Activated T-cell treated with anti-CD3 and anti-CD28 coated beads for 24 hours (primary cell): ENCODE data around the gene OLFML2A.
"Not testable (repeated sequence)": the region's sequence is repeated elsewhere in the genome, so short reads cannot be mapped to it uniquely, and the experiment has no call there.

Experiments used
- DNase-seq: peaks from one replicate; pipeline ENCODE4 v3.0.0-alpha.2; 2020; ENCODE audit warnings: low read depth

OLFML2A gene

DNA sequence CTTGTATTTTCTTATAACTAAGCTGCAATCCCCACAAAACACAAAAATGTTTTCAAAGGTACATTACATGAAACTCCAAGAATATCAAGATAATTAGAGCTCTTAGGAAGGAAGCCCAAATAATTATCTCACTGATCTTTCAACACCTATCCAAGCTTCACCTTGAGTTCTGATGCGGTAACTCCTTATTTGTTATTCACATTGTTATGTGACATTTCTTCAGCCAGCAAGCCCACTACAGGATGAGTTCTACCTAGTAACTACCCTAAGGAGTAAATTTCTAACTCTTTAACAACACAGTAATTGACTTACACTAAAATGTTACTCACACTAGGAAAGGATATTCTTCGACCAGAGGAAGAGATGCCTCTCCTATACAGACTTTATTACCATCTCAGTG, 15.7 kb upstream of the OLFML2A start:
- no peak for DNase-seq

DNA sequence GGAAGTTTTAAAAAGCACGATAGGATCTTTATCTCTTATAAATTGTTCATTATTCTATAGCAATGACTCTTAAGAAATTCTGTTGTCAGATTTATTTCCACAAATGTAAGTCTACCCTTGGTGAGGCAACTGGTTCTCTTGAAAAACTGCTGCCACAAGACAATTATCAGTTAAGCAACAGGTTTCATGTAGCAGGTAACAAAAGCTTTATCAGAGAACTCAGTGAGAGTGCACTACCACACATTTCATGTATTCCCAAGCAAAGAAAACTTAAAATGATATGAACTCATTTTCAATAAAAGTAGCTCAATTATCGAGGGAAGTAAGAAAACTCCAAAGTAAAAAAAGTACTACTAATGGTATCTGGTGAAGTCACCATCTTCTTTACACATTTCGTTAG, 15.2 kb upstream of the OLFML2A start:
- no peak for DNase-seq

DNA sequence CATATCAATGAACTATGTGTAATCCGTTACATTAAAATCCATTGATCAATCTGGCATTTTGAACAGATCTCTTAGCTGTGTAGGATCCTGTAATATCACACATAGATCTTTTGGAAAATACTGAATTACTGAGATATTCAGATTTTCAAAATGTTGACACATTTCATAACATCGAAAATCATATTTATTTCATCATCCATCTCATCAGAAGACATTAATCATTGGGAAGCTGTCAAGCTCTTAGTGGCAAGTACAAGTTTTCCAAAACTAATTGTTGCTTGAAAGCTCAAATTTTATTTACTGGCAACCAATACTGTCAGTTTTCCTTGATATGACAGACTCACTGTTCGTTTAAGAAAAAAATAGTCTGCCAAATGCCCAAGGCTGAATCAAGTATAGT, 14.3 kb upstream of the OLFML2A start:
- no peak for DNase-seq

DNA sequence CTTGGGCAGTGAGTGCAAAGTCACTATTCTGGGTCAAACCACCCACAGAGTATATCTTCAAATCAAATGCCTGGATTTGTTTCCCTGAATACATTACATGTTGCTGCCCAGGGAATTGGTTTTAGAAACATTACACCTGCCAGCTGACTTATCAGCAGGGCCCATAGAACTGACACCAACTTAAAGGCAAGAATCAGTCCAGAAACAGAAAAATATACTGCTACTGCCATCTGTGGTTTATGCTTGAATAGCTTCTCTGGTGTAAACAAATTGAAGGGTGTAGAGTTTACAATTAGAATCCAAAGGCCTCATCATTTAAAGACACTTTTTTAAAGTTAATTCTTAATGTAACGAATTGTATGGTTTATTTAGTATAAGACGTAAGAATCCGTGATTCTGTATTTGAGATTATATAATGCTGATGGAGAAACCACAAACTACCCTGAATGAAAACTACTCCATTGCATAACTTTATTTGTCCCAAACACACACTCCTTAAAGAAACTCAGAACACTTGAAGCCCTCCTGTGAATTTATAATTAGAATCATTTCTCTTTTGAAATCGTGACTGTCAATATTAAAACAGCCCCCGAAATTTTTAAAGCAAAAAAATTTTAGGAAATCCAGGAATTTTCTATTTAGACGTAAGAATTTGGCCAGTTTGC, 12.0 kb upstream of the OLFML2A start:
- DNase-seq, result no peak

DNA sequence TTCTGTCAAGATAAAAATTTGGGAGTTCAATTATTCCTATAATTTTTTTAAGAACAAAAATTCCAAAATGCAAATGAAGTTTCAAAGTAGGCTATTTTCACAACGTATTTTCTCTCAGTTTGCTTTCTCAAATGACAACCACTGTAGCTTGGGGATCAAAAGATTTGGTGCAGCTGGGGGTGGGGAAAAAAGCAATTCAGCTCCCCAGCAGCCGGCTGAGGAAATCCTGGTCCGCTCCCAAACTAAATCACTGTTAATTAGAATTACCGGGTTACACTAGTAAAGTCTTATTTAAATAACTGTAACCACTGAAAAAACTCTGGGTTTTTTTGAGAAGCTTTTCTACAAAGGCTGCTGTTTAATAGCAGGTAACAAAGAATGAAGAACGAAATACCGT, 11.5 kb upstream of the OLFML2A start:
- DNase-seq, result no peak

DNA sequence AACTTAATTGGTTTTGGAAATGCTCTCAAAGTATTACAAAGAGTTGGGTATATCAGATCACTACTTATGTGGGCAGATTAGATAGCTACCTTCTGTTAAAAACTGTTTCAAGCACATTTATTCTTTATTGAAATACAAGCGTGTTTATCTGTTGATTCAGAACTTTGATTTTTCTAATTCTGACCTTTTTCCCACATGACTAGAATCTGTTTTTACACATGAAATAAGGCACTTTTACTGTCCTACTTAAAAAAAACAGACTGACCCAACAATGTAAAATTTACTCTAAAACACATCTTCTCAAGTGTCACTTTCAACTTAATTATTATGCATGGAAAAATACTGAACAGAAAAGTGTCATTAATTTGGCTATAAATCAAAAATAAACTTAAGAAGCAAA, 10.6 kb upstream of the OLFML2A start:
- DNase-seq, result no peak

DNA sequence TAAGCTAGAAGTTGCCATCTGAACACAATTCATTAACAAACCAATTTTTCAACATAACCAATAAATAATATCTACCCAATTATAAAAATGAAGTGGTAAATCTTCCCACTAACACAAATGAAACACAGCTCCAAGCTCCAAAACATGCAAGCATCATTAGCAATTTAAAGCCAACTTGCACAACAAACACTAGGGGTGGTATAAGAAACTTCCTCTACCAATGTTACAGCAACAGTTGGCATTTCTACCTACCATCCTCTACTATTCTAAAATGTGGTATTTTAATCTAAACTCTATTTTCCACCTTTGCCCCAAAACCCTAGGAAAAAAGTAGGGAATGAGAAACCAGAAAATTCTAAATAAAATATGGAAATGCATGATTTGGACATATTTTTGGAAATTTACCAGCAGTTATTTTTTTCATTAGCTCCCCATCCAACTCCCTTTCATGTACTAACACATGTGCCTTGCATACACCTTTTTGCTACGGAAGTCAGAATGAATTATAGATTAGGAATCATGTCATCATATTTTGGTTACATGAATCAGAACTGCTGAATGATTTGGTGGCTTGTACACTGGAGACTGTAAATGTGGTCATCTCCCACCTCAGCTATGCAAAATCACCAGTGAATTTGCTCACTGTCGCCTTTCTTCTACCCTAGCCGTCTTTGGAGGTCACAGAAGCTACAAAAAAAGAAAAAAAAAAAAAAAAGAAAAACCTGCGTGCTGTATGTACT, 9.9 kb upstream of the OLFML2A start:
- DNase-seq, result no peak

DNA sequence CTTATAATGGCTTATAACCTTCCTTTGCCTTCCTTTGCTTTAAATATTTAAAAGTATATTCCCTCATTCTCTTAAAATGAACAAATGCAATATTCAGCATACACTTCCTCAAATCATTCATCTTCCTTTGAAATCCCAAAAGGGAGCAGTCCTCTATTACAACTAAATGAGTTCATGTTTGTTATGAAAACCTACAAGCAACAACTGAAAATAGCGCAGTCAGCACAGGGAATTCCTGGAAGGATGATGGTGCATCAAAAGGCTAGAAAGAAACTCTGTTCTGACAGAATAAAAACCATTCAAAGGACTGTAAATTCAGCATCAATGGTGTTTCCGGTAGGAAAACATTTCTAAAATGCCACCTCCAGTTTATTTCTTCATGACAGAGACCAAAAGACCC, 9.1 kb upstream of the OLFML2A start:
- no peak for DNase-seq

DNA sequence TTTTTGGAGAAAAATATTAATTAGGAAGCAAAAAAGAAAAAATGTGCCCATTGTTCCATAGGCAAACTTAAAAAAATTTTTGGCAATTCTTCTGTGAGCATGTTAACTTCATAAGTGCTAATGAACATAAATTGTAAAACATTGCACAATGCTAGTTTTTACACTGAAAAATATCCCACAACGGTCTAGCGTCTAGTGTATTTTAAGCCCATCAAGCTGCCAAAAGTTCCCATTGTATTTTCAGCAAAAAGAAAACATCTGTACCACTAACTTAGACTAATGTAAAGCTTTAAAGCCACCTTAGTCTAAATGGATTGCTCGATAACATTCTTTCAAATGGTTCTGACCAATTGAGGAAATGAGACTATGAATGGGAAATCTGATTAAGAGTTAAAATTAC, 8.6 kb upstream of the OLFML2A start:
- DNase-seq, result no peak

DNA sequence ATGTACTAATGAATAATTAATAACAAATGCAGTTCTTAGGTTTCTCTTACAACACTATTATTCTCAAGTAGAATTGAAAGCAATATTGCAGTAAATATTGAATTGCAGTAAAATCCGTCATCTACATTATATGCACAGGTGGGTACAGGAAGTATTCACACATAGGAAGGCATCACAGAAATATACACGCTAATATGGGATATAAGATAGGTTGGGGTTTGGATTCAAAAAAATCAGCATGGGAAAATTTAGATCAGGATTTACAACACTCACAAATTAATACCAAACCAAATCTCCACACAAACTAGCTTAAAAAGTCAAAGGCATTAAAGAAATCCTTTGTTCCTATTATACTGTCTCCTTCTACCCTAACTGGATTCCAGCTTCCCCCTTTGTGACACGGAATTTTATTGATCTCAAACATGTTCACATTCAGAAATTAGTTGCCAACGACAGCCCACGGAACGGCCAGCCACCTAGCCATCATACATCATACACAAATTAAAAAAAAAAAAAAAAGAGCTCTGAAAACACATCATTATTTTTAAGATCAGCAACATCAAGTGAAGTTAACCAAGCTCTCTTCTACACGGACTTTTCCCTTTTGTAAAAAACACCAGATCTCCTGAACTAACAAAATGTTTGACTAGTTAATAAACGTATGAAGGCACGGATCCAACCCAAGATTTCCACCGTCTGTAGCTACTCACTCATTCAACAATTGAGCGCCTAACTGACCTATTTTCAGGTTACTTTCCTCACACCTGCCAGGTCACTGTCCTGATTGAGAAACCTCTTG, 8.0 kb upstream of the OLFML2A start:
- no peak for DNase-seq

DNA sequence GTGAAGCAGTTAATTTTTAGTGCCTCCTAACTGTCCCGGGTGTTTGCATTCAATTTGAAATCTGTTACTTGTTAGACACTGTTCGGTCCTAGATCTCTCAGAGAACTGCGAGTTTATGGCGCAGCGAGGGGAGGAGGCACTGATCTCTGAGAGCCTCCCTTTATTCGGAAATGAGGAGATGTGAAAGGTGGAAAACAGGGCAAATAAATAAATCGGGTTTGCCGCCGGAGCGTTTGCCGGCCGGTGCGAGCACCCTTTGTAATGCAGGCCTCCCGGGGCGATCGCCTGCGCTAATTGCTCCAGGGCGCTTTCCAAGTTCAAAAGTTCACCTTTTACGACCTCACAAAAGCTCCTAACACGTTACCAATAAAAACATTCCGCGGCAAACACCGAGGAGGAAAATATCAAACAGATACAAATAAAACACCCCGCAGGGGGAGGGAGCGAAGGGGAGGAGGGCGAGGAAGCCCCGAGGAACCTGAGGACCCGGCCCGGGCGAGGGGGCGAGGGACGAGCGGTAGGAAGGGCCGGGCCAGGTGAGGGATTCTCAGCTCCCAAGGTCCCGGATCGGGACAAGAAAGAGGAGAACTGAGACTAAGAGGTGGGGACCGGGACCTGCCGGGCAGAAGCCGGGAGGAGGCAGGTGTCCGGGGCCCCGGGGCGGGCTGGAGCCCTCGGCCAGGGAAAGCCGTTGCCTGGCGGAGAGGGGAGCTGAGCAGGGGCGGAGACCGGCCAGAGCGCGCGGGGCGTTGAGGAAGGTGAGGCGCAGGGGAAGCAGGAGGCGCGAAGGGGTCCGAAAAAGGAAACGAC, 7.2 kb upstream of the OLFML2A start:
- DNase-seq, result no peak

DNA sequence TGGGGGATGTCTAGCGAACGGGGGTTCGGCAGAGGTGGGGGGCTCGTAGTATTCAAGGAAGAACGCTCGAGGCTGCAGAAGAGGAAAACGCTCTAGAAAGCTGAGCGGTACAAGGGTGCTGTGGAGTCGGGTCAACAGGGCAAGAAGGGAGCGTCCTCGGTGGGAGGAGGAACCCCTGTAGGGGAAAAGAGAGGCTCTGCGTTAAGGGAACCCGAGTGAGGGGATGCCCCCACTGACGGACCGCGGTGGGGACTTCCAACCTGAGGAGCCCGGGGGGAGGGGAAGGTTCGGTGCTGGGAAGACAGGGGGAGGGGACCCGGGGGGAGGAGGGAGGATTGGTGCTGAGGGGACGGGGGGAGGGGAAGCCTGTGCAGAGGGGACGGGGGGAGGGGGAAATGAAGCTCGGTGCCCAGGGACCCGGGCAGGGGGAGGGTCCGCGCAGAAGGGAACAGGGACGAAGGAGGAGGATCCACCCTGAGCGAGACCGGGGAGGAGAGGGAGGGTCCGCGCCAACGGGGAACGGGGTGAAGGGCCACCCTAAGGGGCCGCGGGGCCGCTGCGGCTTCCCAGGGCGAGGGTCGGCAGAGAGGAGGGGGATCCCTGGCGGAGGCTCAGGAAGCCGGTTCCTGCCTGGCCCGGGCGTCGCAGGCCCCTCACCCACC, 6.4 kb upstream of the OLFML2A start:
- no peak for DNase-seq

DNA sequence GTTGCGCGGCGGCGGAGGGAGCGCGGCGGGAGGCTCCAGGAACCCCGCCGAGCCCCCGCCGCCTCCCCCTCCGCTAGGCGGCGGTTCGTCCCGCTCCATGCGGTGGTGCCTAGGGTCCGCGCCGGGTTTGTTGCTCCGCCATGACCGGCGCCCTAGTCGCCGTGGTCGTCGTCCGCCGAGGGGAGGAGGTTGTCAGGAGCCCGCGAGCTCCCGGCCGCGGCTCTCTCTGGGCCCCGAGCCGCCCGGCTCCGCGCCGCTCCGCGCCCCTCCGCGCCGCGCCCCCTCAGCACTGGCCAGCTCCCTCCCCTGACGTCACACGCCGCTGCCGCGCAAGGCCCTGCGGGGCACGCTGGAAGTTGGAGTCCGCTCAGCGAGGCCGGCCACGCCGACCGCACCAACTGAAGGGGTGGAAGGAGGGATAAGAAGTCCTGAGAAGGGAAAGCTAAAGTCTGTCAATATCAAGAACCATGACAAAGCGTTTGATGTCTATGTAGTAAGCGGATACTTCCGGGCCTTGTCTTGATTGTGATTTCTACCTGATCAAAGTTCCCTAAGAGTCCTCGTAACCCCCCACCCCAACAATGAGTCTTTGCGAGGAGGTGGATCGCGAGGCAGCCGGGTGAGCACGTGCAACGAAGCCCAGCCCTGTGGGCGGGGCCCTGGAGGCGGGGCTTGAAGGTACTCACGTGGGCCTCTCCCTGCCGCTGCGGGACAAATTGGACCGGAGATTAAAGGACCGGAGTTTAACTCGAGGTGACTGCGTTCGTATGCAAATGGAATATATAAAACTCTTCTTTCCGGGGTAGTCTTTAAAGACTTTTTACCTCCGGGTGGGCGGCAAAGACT, 5.7 kb upstream of the OLFML2A start, which contains the start of gene NR6A1:
Gene NR6A1 (minus strand): TSS at position 291 of the 846 bp plus-strand sequence.
- DNase-seq, result peak; percentile 90

DNA sequence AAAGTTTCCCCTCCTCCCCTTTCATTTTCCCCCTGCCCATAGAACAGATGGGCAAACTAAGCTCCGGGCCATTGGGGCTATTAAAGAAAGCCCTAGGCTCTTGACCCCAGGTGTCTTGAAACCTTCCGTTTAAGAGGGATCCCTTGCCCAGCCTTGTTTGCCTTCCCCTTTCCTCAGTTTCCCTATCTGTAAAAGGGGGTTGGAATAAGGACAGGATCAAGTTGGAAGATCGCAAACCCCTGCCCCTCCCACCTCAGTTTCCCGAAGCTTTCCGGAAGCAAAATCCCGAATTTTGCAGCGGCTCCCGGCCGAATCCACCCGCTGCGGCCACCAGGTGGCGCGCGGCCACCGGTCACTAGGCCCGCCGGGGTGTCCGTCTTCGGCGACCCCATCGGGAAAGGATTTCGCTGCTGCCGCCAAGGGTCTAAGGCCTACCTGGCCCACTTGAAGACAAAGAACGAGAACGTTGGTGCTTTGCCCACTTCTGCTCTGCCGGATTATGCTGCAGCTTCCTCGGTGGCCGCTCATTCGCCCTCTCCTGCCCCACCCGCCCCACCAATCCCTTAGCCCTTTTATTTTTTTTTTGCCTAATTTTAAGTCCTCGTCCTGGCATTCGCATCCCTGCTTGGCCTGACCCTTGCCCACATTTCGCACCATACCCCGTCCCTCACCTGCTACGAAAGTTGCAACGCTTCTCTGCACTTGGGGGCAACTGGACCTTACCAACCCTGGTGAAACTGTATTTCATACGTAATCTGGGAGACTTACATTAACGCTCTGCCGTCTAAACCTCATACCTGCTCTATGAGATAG, 4.9 kb upstream of the OLFML2A start:
- DNase-seq, result no peak

DNA sequence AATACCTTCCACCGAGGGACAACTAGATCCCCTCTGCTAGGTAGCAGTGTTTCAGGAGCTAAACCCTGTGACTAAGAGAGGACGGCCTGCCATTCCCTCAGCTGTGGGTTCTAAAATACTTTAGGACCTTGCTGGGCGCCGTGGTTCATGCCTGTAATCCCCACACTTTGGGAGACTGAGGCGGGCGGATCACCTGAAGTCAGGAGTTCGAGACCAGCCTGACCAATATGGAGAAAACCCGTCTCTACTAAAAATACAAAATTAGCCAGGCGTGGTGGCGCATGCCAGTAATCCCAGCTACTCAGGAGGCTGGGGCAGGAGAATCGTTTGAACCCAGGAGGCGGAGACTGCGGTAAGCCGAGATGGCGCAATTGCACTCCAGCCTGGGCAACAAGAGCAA, 4.1 kb upstream of the OLFML2A start:
- not testable (repeated sequence) for DNase-seq

DNA sequence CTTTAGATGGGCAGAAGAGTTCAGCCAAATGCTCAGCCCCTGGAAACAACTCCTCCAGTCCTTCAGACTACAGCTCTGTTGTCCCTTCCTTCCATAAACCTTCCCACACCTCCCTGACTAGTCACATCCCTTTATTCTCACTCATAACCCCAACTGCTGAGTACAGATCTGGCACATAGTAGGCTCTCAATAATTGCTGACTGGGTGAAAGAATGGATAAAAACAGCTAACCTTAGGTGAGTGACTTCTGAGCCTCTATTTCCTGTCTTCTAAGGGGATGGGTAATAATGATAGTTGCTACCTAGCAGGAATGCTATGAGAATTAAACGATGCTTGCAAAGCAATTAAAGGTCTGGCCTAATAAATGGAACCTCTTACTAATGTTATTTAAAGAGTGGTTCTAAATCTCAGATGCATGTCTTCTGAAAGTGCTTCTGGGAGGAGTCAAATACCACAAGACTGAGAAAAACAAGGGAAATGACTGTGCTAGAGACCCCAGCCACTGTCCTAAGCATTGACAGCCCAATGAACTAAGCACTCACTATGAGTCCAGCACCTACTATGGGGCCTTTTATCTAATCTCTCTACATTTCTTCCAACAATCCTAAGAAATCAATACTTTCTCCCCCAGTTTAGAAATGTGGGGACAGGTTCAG, 3.3 kb upstream of the OLFML2A start:
- no peak for DNase-seq

DNA sequence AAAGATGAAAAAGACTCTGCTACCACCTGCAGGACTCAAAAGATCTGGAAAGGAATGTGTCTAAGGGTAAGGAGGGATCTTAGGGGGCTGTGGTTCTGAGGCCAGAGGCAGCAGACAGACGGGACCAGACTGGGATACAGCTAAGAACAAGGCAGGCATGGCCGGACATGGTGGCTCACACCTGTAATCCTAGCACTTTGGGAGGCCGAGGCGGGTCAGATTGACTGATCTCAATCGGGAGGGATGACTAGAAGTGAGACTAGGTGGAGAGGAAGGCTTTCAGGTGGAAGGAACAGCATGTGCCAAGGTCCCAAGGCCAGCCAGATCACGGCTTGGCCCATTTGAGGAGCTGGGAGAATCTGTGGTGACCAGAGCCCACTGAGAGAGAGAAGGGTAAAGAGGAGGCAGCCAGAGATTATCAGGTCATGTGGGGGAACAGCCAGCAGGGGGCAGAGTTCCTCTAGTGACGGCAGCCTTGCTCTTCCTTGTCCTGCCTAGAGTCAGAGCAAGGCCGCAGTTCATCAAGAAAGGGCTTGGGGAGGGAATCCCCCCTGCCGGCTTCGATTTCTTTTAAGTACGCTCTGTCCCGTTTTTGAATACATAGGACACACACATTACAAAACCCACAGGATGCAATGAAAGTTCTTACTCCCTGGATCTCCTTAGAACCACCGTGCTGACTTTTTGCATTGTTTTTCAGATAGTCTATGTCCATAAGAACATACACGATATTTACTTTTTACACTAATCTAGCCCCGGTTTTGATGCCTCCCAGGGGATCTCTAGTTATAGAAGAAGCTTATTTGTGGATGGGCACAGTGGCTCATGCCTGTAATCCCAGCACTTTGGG, 2.6 kb upstream of the OLFML2A start:
- peak; percentile 74 for DNase-seq

DNA sequence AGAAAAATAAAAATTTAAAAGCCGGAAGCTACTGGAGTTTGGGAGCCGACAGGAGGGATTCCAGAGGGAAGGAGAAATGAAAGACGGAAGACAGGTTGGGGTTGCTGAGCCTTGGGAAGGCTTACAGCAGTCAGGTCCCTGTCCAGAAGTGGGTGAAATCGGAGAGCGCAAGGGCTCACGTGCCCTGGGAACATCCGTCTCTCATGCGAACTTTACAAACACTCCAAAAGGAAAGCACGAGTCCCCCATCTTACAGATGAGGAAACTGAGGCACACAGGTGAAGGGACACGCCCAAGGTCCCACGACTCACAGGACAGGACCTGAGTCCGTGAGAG, 347 bp upstream of the OLFML2A start:
- DNase-seq, result no peak
